BE2C (cell line): ENCODE results near the gene KSR1.

ENCODE experiments used
- DNase-seq: peaks from one replicate; pipeline ENCODE4 v3.0.0-alpha.2; 2020
- H3K27me3 ChIP-seq: fragments of 250-450 bp; sonication (Bioruptor Pico); 2 replicates; pipeline ENCODE4 v1.5.1; 2020; ENCODE audit warnings: mild to moderate bottlenecking
- H3K36me3 ChIP-seq: fragments of 250-450 bp; sonication (Bioruptor Pico); 2 replicates; pipeline ENCODE4 v1.5.1; 2020; ENCODE audit warnings: mild to moderate bottlenecking
- H3K4me1 ChIP-seq: fragments of 250-450 bp; sonication (Bioruptor Pico); 2 replicates; pipeline ENCODE4 v1.5.1; 2020
- H3K4me3 ChIP-seq: 2 replicates; pipeline ENCODE4 v1.5.1; 2011; ENCODE audit warnings: low read depth, low read length
- H3K9me3 ChIP-seq: fragments of 250-450 bp; sonication (Bioruptor Pico); 2 replicates; pipeline ENCODE4 v1.5.1; 2020
- CTCF ChIP-seq: IDR thresholded peaks from 2 replicates; pipeline ENCODE4 v1.5.1; 2012; ENCODE audit warnings: mild to moderate bottlenecking, low read depth, low read length

The KSR1 gene

GRCh38 chr17:27674335-27674734, 218.1 kb downstream of the KSR1 start:
- H3K4me3 ChIP-seq, result no peak overlapping the region
- no peak for TF ChIP-seq CTCF
- no peaks in the 10 kb centered on the region for H3K4me1 ChIP-seq
- H3K27me3 ChIP-seq, result no peaks in the 10 kb centered on the region
- no peaks in the 10 kb centered on the region for H3K9me3 ChIP-seq
- H3K36me3 ChIP-seq, result no peaks in the 10 kb centered on the region
- DNase-seq, result no peak
